Breast epithelium (tissue), 4 donors: ENCODE results near the gene PI4K2B. TPM values are rescaled to one million over a fixed set of nuclear protein-coding genes. Genes with fewer than 3 reads are reported as not detected.

Experiments used
- DNase-seq, 2 donors: peaks; one replicate each; pipeline ENCODE4 v3.0.0-alpha.2; 2019; ENCODE audit warnings: low spot score in 2 of 2
- H3K27ac ChIP-seq, 2 donors: fragments of 200-600 bp; sonication (generic) in 1 of 2; one replicate each; pipeline ENCODE4 v1.5.1; 2016 to 2019; ENCODE audit warnings: mild to moderate bottlenecking in 1 of 2
- H3K27me3 ChIP-seq, 2 donors: fragments of 200-600 bp; sonication (generic) in 1 of 2; one replicate each; pipeline versions ENCODE4 v1.5.1 to v1.6.0; 2017 to 2019; ENCODE audit warnings: control low read depth in 1 of 2, mild to moderate bottlenecking in 1 of 2
- H3K36me3 ChIP-seq: fragments of 200-600 bp; one replicate; pipeline ENCODE4 v1.5.1; 2019
- H3K4me1 ChIP-seq, 2 donors: fragments of 200-600 bp; sonication (generic); one replicate each; pipeline ENCODE4 v1.5.1; 2016 to 2019; ENCODE audit warnings: control low read depth in 1 of 2
- H3K4me3 ChIP-seq, 3 donors: fragments of 200-600 bp; sonication (generic); 1 replicate in 2 of 3; 2 replicates in 1 of 3; pipeline ENCODE4 v1.5.1; 2016 to 2019; ENCODE audit warnings: mild to moderate bottlenecking in 3 of 3, moderate library complexity in 2 of 3
- H3K9me3 ChIP-seq, 2 donors: fragments of 200-600 bp; sonication (generic) in 1 of 2; one replicate each; pipeline ENCODE4 v1.5.1; 2016 to 2019; ENCODE audit warnings: control low read depth in 1 of 2
- POLR2A ChIP-seq: fragments of 450-650 bp; IDR thresholded peaks from one replicate; pipeline ENCODE4 v1.6.1; 2016; ENCODE audit warnings: antibody characterized with exemption, mild to moderate bottlenecking, moderate library complexity
- POLR2AphosphoS5 ChIP-seq, 3 donors: sonication (generic); formaldehyde crosslinking; IDR thresholded peaks; one replicate each; pipeline ENCODE4 v1.6.1; 2017; ENCODE audit warnings: antibody characterized with exemption in 3 of 3
- intact Hi-C: fragments of 100-400 bp; cut with DNase I; formaldehyde crosslinking; loops from one replicate; pipeline ENCODE4 v1.15.1; 2023; ENCODE audit warnings: low total_unique reads
- total RNA-seq, 3 donors: library from RNA; depleted of rRNA; stranded (reverse); fragments of >200 nt; gene quantifications; one replicate each; pipeline ENCODE4 v1.1.0, GENCODE V29; 2016
- TF ChIP-seq, protein P1 (sequence below), 3 donors: fragments of 450-650 bp; IDR thresholded peaks; one replicate each; pipeline ENCODE4 v1.5.1; 2016 to 2017; ENCODE audit warnings: antibody characterized with exemption in 3 of 3, mild to moderate bottlenecking in 3 of 3, moderate library complexity in 3 of 3

Gene PI4K2B
- total RNA-seq, 3 donors from 2014 or later, result 12.3 to 22.0 (median 21.0) TPM

GRCh38 chr4:25215511-25215910, 18.3 kb upstream of the PI4K2B start:
- peaks cover 14 to 21% of the 10 kb centered on the region in 2 donors for H3K9me3 ChIP-seq
- H3K4me3 ChIP-seq, result no peak overlapping the region
- intact Hi-C loops, result no loop called here

GRCh38 chr4:25221377-25221776, 12.5 kb upstream of the PI4K2B start:
- no peak overlapping the region for H3K27ac ChIP-seq
- intact Hi-C loops, result no loop called here

More at GRCh38 chr4:25215511-25215910, 18.3 kb upstream of the PI4K2B start:
- no peak for DNase-seq
- H3K36me3 ChIP-seq, result no peaks in the 10 kb centered on the region
- no peak overlapping the region for H3K27ac ChIP-seq
- TF ChIP-seq POLR2AphosphoS5 (IDR thresholded peaks at IDR 0.05) (no peak), POLR2A (no peak)
- TF ChIP-seq, protein P1, sequence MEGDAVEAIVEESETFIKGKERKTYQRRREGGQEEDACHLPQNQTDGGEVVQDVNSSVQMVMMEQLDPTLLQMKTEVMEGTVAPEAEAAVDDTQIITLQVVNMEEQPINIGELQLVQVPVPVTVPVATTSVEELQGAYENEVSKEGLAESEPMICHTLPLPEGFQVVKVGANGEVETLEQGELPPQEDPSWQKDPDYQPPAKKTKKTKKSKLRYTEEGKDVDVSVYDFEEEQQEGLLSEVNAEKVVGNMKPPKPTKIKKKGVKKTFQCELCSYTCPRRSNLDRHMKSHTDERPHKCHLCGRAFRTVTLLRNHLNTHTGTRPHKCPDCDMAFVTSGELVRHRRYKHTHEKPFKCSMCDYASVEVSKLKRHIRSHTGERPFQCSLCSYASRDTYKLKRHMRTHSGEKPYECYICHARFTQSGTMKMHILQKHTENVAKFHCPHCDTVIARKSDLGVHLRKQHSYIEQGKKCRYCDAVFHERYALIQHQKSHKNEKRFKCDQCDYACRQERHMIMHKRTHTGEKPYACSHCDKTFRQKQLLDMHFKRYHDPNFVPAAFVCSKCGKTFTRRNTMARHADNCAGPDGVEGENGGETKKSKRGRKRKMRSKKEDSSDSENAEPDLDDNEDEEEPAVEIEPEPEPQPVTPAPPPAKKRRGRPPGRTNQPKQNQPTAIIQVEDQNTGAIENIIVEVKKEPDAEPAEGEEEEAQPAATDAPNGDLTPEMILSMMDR (IDR thresholded peaks at IDR 0.05), result no peak
- no peaks in the 10 kb centered on the region for H3K4me1 ChIP-seq
- H3K27me3 ChIP-seq, result no peaks in the 10 kb centered on the region

DNA sequence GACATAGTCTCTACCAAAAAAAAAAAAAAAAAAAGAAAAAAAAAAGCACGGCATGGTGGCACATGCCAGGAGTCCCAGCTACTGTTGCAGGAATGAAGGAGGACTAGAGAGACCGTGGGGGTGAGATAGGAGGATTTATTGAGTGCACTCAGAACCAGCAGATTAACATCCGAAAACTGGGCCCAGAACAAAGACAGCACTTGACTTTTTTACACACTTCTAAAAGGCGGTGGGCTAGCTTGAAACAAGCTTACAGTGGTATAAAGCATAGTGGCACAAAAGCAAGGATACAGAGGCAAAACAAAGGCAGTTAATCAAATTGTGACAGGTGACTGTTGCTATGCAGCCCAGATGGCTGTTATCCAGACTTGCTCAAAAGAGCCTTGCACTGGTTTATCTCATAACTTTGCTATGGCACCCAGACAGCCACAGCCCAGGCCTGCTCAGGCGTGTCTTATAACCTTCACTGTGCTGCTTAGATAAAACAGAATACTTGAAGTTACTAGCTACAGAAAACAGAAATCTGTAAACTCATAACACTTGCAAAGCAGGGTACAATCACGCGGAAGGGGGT, 9.9 kb upstream of the PI4K2B start:
- DNase-seq, result no peak
- no peak overlapping the region for H3K27ac ChIP-seq

More at GRCh38 chr4:25221377-25221776, 12.5 kb upstream of the PI4K2B start:
- H3K4me3 ChIP-seq, result no peak overlapping the region
- H3K36me3 ChIP-seq, result no peaks in the 10 kb centered on the region
- no peaks in the 10 kb centered on the region for H3K4me1 ChIP-seq
- no peak for DNase-seq
- TF ChIP-seq POLR2AphosphoS5 (IDR thresholded peaks at IDR 0.05) (no peak), POLR2A (no peak)
- TF ChIP-seq, protein P1 (IDR thresholded peaks at IDR 0.05), result no peak
- H3K27me3 ChIP-seq, result no peaks in the 10 kb centered on the region
- H3K9me3 ChIP-seq, result peaks cover 25 to 56% of the 10 kb centered on the region in 2 donors

DNA sequence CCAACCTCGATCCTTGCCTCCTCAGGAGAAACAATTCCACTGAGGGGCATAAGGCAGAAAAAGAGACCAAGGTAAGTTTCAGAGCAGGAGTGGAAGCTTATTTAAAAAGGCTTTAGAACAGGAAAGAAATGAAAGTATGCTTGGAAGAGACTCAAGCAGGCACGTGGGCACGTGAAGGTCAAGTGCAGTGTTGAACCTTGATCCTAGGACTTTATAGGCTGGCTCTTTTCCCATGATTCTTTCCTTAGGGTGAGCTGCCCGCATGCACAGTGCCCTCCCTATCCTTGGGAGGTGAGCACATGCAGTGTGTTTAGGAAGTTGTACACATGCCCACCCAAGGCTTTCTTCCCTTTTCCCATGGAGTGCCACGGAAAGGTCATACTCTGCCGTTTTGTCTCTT, 4.0 kb upstream of the PI4K2B start:
- H3K27me3 ChIP-seq, result no peaks in the 10 kb centered on the region
- TF ChIP-seq, protein P1 (IDR thresholded peaks at IDR 0.05), result no peak
- TF ChIP-seq POLR2A (no peak), POLR2AphosphoS5 (IDR thresholded peaks at IDR 0.05) (no peak)
- H3K4me1 ChIP-seq, result no peaks in the 10 kb centered on the region
- H3K27ac ChIP-seq, result no peak overlapping the region
- DNase-seq, result no peak
- H3K9me3 ChIP-seq, result peaks cover 10 to 30% of the 10 kb centered on the region in 2 donors
- H3K36me3 ChIP-seq, result no peaks in the 10 kb centered on the region
- intact Hi-C loops, result no loop called here
- H3K4me3 ChIP-seq, result no peak overlapping the region

More for the DNA sequence above, 9.9 kb upstream of the PI4K2B start:
- intact Hi-C loops, result no loop called here
- TF ChIP-seq POLR2AphosphoS5 (IDR thresholded peaks at IDR 0.05), result no peak
- TF ChIP-seq, protein P1 (IDR thresholded peaks at IDR 0.05), result no peak
- no peak for TF ChIP-seq POLR2A
- Histone ChIP-seq H3K9me3 (peaks cover 30 to 72% of the 10 kb centered on the region in 2 donors), H3K36me3 (no peaks in the 10 kb centered on the region), H3K4me1 (no peaks in the 10 kb centered on the region), H3K4me3 (no peak overlapping the region), H3K27me3 (no peaks in the 10 kb centered on the region)

DNA sequence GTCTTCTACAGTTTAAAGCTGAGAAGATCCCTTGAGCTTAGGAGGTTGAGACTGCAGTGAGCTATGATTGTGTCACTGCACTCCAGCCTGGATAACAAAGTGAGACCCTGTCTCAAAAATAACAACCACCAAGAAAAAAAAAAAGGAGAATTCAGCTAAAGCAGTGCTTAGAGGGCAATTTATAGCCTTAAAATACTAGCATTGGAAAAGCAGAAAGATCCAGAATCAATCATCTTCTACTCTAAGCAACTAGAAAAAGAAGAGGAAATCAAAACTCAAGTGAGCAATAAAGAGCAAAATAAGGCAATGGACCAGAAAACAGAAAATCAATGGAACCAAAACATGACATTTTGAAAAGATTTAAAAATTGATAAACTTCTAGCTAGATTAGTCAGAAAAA, 639 bp upstream of the PI4K2B start:
- H3K27me3 ChIP-seq, result no peaks in the 10 kb centered on the region
- no peaks in the 10 kb centered on the region for H3K4me1 ChIP-seq
- peak overlapping the region; percentile 80 to 92 (median 92) for H3K4me3 ChIP-seq
- TF ChIP-seq POLR2AphosphoS5 (IDR thresholded peaks at IDR 0.05) (no peak), POLR2A (no peak)
- TF ChIP-seq, protein P1 (IDR thresholded peaks at IDR 0.05), result no peak
- peaks cover 0 to 6% of the 10 kb centered on the region in 2 donors for H3K9me3 ChIP-seq
- intact Hi-C loops, result no loop called here
- no peak for DNase-seq
- no peaks in the 10 kb centered on the region for H3K36me3 ChIP-seq
- peak overlapping the region; percentile 90 to 99 for H3K27ac ChIP-seq
